Measurements from ENCODE around the gene MYO9B.
"Not testable (repeated sequence)": the region's sequence is repeated elsewhere in the genome, so short reads cannot be mapped to it uniquely, and the experiment has no call there.

The MYO9B gene

DNA sequence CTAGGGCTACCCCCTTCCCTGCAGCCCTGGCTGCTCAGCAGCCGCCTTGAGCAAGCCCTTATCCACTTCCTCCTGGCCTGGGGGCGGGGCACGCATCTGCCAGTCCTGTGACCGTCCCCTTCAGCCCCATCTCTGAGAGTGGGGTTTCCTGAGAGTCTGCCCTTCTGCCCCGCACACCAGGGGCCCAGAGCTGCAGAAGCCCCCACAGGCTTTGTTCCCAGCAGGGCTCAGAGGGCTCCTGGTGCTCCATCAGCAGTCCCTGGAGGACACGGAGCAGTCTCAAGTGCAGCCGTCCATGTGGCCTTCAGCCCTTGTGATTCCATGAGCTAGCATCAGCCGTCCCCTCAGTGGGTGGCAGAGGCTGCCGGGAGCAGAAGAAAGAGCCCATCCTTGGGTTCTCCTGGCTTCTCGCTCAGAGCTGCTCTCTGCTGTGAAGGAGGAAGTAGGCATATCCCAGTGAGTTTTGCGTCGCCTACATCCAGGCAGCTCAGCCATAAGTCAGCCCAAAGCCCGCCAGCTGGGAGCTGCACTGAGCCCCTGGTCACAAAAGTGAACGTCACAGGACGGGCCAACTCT is 16.3 kb downstream of the MYO9B start:
- DNase-seq, result peak; percentile 41

DNA sequence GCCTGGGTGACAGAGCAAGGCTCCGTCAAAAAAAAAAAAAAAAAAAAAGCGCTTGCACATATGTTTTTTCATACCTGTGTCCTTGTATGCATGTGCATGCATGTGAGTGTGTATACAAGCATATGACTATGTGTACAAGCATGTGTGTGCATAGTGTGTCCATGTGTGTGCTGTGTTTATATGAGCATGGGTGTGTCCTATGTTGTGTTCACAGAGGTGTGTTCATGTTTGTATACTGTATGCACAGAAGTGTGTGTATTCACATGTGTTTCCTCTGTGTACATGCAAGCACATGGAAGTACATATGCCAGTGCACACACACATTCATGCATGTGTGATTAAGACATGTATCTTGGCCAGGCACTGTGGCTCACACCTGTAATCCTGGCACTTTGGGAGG is 17.1 kb downstream of the MYO9B start:
- no peak for DNase-seq

DNA sequence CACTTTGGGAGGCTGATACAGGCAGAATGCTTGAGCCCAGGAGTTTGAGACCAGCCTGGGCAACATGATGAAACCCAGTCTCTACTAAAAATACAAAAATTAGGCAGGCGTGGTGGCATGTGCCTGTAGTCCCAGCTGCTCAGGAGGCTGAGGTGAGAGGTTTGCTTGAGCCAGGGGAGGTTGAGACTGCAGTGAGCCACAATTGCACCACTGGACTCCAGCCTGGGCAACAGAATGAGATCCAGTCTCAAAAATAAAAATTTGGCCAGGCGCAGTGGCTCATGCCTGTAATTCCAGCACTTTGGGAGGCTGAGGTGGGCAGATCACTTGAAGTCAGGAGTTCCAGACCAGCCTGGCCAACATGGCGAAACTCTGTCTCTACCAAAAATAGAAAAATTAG is 19.1 kb downstream of the MYO9B start:
- DNase-seq, result not testable (repeated sequence)

- no peak for DNase-seq
Observed at GRCh38 chr19:17095141-17095919, 19.8 kb downstream of the MYO9B start.

- no peak for DNase-seq
Observed at GRCh38 chr19:17097593-17098126, 22.1 kb downstream of the MYO9B start.

GRCh38 chr19:17098326-17098725 is 22.7 kb downstream of the MYO9B start:
- no peak for DNase-seq

DNA sequence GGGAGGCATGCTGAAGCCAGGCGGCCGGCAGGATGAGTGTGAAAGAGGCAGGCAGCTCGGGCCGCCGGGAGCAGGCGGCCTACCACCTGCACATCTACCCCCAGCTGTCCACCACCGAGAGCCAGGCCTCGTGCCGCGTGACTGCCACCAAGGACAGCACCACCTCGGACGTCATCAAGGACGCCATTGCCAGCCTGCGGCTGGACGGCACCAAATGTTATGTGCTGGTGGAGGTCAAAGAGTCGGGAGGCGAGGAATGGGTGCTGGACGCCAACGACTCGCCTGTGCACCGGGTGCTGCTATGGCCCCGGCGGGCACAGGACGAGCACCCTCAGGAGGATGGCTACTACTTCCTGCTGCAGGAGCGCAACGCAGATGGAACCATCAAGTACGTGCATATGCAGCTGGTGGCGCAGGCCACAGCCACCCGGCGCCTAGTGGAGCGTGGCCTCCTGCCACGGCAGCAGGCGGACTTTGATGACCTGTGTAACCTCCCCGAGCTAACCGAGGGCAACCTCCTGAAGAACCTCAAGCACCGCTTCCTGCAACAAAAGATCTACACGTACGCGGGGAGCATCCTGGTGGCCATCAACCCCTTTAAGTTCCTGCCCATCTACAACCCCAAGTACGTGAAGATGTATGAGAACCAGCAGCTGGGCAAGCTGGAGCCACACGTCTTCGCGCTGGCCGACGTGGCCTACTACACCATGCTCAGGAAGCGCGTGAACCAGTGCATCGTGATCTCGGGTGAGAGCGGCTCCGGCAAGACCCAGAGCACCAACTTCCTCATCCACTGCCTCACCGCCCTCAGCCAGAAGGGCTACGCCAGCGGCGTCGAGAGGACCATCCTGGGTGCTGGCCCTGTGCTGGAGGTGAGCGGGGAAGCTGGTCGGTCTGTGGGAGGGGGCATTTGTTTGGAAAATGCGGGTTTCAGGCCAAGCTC is 26.4 kb downstream of the MYO9B start:
- DNase-seq, result no peak

- no peak for DNase-seq
Observed at GRCh38 chr19:17103177-17103576, 27.6 kb downstream of the MYO9B start.

DNA sequence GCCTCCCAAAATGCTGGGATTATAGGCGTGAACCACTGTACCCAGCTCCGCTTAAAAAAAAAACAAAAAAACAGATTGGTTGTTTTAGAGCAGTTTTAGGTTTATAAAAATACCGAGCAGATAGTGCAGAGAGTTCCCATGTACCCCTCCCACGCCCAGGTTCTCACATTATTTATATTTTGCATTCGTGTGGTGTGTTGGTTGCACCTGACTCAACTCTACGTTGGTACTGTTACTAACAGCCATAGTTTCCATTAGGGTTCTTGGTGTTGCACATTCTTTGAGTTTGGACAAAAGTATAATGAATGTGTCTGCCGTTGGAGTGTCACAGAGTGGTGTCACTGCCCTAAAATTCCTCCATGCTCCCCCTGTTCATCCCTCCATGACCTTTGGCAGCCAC is 29.1 kb downstream of the MYO9B start:
- DNase-seq, result no peak

- DNase-seq, result no peak
Observed at GRCh38 chr19:17105556-17105955, 30.0 kb downstream of the MYO9B start.

DNA sequence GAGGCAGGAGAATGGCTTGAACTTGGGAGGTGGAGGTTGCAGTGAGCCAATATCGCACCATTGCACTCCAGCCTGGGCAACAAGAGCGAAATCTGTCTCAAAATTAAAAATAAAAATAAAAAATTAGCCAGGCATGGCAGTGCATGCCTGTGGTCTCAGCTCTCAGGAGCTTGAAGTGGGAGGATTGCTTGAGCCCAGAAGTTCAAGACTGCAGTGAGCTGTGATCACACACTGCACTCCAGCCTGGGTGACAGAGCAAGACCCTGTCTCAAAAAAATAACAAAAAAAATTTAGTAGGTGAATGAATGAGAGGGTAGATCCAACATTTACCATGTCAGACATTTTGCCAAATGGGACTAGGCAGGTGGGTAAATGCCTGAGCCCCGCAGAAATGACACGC is 31.4 kb downstream of the MYO9B start:
- DNase-seq, result not testable (repeated sequence)

DNA sequence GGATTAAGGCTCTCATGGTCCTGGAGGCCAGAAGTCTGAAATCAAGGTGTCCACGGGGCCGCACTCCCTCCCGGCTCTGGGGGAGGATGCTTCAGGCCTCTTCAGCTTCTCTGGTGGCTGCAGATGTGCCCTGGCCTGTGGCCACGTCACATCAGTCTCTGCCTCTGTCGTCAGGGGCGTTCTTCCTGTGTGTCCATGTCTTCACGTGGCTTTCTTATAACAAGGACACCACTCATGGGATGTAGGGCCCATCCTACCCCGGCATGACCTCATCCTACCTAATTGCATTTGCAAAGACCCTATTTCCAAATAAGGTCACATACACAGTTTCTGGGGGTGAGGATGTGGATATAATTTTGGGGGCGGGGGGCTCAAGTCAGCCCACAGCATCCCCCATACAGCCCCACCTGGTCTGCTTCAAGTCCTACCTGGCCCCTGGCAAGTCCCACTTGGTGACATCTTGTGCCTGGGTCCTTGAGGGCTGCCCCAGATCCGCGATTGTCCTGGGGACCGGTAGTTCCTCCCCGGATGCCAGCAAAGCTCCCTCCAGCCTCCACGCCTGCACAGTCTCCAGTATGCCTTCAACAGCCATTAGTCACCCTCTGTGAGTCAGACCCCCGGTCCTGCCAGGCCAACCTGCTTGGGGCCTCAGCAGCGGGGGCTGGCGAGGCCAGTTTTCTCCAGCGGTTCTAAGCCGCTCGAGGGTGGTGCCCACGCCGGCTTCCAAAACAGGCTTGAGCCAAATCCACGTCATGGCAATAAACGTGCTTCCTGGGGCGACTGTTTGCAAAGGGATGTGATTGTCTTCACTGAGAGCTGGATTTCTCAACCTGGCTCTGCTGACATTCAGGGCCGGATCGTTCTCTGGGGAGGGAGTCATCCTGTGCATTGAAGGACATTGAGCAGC is 32.2 kb downstream of the MYO9B start:
- no peak for DNase-seq

- no peak for DNase-seq
Observed at GRCh38 chr19:17108453-17108784, 32.8 kb downstream of the MYO9B start.

- DNase-seq, result no peak
Observed at GRCh38 chr19:17109300-17109699, 33.7 kb downstream of the MYO9B start.

GRCh38 chr19:17109962-17110598 is 34.5 kb downstream of the MYO9B start:
- DNase-seq, result no peak

- DNase-seq, result no peak
Observed at GRCh38 chr19:17110599-17110966, 35.0 kb downstream of the MYO9B start.

DNA sequence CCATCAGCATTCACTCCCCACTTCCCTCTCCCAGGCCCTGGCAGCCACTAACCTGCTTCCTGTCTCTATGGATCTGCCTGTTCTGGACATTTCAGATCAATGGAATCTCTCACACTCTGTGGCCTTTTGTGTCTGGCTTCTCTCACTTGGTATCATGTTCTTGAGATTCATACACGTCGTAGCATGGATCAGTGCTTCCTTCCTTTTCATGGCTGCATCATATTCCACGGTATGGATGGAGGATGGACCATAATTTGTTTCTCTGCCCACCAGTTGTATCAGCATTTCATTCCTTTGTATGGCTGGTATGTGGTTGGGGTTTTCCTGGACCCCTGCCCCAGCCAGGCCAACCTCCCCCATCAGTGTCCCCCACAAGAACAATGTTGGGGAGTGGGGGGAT is 36.2 kb downstream of the MYO9B start:
- DNase-seq, result no peak

DNA sequence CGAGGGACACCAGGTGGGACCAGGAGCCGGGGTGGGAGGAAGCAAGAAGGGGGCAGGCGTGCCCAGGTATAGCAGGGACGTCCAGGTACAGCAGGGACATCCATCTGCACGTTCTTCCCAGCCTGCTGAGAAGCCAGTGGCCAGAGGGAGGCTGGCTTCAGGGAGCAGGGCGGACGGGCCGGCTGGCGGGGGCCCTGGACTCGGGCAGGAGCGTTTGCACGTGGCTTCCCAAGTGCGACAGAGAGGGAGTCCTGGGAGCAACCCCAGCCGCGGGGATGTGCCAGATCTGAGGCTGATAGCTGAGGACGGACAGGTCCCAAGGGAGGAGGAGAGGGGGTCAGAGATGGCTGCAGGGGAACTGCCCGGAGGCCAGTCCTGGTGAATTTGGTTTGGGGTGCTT is 36.7 kb downstream of the MYO9B start:
- DNase-seq, result no peak

DNA sequence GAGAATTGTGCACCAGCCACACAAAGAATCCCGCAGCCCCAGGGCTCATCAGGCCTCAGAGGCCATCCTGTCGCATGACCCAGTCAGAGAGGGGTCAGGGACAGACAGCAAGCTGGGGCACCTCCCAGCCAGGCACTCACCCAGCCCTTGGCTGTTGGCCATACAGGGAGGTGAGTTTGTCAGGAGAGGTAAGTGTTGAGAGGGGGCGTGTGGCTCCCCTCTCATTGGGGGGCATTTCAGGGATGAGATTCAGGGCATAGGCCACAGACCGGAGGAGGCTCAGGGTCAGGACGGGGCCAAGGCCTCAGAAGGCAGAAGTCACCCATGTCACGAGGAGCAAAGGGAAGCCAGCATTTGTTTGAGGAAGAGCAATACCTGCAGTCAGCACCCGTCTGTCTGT is 37.1 kb downstream of the MYO9B start:
- no peak for DNase-seq

- DNase-seq, result no peak
Observed at GRCh38 chr19:17113127-17113785, 37.7 kb downstream of the MYO9B start.

DNA sequence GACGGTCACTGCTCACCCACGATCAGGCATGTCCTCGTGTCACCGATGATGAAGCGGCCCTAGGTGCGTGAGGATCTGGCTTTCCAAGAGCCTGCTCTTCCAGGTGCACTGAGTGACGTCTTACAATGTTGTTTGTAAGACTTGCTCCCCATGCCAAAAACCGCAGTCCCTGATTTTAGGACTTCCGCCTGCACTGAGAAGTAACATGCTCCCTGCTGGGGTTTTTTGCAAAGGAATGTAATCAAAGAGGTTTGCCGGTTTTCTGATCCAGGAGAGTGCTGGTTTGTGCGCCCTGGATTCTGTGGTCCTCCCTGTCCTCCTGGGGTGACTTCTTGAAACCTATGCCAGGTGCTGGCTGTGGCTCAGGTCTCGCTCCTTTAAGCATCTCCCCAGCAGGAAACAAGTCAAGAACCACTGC is 38.8 kb downstream of the MYO9B start:
- DNase-seq, result no peak

All from activated gamma-delta T cell treated with Interleukin-2 at 50 U/mL for 16 hours (primary cell).